Psoas muscle (tissue), 8 donors: ENCODE results near the gene MTHFSD. TPM values are rescaled to one million over a fixed set of nuclear protein-coding genes. Genes with fewer than 3 reads are reported as not detected.

Experiments used
- ATAC-seq, 4 donors: fragments of 200-7000 bp; cut with Tn5 transposase; one replicate each; pipeline ENCODE4 v1.9.1; 2020; ENCODE audit warnings: moderate library complexity in 3 of 4, mild to moderate bottlenecking in 2 of 4
- DNase-seq, 2 donors: peaks; one replicate each; pipeline ENCODE4 v3.0.0-alpha.2; 2020
- H3K27ac ChIP-seq: fragments of 200-600 bp; one replicate; pipeline ENCODE4 v1.8.0; 2022
- H3K27me3 ChIP-seq, 3 donors: fragments of 200-600 bp in 1 of 3; one replicate each; pipeline versions ENCODE4 v1.6.1 to v1.8.0; 2013 to 2022; ENCODE audit warnings: low read length in 2 of 3, mild to moderate bottlenecking in 2 of 3, moderate library complexity in 1 of 3; ENCODE audit not compliant: insufficient read depth in 3 of 3
- H3K36me3 ChIP-seq, 2 donors: fragments of 200-600 bp in 1 of 2; one replicate each; pipeline versions ENCODE4 v1.6.1 to v1.8.0; 2013 to 2022; ENCODE audit warnings: low read depth in 1 of 2, mild to moderate bottlenecking in 1 of 2, moderate library complexity in 1 of 2; ENCODE audit not compliant: insufficient read depth in 1 of 2
- H3K4me1 ChIP-seq: fragments of 200-600 bp; one replicate; pipeline ENCODE4 v1.8.0; 2022
- H3K4me3 ChIP-seq: fragments of 200-600 bp; one replicate; pipeline ENCODE4 v1.8.0; 2022; ENCODE audit warnings: mild to moderate bottlenecking
- H3K9me3 ChIP-seq: fragments of 200-600 bp; one replicate; pipeline ENCODE4 v1.8.0; 2022
- CTCF ChIP-seq: fragments of 200-600 bp; IDR thresholded peaks from one replicate; pipeline ENCODE4 v1.8.0; 2022; ENCODE audit warnings: antibody characterized with exemption
- WGBS, 3 donors: extraction: QIAGEN DNeasy Blood & Tissue Kit; methylation state at CpG; one replicate each; pipeline versions ENCODE4 v1.1.6 to v1.1.7; 2013; 5-methylcytosine and 5-hydroxymethylcytosine counted together
- intact Hi-C, 2 donors: fragments of 100-400 bp; cut with DNase I; formaldehyde crosslinking; loops; one replicate each; pipeline versions ENCODE4 v1.11.0 to v1.14.2; 2022
- polyA plus RNA-seq, 3 donors: library from polyadenylated mRNA; stranded (reverse); fragments of 200-250 nt; gene quantifications; one replicate each; pipeline ENCODE4 v1.2.3, GENCODE V29; 2013
- total RNA-seq, 4 donors: library from RNA; stranded (reverse); fragmentation: NEBNext Ultra II Directional in 2 of 4; extraction: Animal tissue kit (Norgen Biotek cat#: 25700) in 2 of 4; gene quantifications; one replicate each; pipeline versions ENCODE4 v1.2.1 to v1.2.4, GENCODE V29; 2021 to 2023
- donor health status: healthy with polysubstance abuse.
- donor health status: DM: no; HTN: no; CAD: no; lungs with moderate emphysema.
- donor health status: Bipolar disorder and iron deficiency.
- donor health status: healthy.
- donor health status: DM: yes; HTN: yes; CAD: no.
- donor health status: DM: no; HTN: no; CAD: no.
- donor health status: DM: no; HTN: no; CAD: no.
- donor health status: DM: yes; HTN: yes; CAD: no.

Gene MTHFSD
- total and polyA plus RNA-seq, 7 donors: 4.3 to 16.0 (median 8.1) TPM

DNA sequence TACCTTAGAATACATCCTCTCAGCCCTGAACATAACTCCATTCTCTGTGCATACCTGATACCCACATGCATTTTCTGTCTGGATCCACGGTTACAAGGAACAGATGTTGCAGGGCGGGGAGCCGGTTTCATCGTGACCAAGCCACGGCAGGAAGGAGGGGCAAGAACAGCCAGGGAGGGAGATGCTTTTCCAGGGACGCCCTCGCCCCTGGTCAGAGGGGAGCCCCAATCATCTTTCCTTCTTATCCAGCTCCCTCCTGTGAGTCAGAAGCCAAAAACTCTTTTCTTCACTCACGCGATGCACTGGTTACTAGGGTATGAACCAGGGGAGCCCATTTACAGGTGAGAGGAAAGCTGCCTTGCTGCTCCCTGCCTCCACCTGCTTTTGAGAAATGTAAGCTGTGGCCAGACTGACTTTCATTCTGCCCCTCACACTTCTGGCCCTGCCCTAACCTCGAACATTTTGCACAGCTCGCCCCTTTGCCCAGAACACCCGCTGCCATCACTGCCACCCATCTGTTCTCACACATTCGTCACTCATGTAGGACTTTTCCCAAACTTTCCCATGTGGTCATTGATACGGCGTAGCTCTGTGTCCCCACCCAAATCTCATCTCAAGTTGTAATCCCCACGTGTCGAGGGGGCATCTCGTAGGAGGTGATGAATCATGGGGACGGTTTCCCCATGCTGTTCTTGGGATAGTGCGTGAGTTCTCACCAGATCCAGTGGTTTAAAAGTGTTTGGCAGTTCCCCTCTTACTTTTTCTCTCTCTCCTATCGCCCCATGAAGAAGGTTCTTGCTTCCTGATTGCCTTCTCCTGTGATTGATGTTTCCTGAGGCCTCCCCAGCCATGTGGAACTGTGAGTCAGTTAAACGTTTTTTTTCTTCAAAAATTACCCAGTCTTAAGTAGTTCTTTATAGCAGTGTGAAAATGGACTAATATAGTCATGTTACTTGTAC, 43.9 kb upstream of the MTHFSD start:
- Histone ChIP-seq H3K4me3 (no peak overlapping the region), H3K27ac (no peak overlapping the region), H3K36me3 (no peaks in the 10 kb centered on the region), H3K9me3 (no peaks in the 10 kb centered on the region), H3K27me3 (peaks cover 0 to 53% (median 12%) of the 10 kb centered on the region in 3 donors), H3K4me1 (no peaks in the 10 kb centered on the region)
- intact Hi-C loops: no loop called here
- TF ChIP-seq CTCF: no peak
- 48 to 59% (median 50%) methylated on average over 22 of the region's 22 CpGs for WGBS, 3 donors
- ATAC-seq: no peak
- no peak for DNase-seq

DNA sequence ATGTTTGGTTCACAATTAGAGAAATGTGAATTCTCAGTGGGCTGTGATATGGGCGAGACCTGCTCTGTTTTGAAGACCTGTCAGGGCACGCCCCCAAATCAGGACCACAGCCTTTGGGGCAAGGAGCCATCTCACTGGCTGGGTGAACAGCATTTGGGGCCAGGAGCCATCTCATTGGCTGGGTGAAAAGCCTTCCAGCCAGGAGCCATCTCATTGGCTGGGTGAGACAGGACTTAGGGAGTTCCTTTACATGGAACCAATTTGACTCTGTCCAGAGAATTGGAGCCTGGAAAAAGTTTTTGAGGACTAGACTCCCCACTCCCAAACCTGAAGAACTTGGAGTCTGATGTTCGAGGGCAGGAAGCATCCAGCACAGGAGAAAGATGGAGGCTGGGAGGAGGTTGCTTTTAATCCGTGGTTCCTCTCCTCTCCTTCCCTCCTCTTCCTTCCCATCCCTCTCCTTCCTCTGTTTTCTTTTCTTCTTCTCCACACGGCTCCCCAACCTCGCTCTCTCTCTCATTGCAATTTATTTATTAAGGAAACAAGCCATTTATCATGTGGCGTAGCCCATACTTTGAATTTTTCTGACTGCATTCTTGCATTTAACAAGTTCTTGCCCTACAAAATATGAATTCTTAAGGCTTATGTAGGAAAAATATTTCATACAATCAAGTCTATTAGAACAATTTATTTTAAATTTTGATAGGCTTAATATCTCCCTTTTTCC, 43.0 kb upstream of the MTHFSD start:
- intact Hi-C loops: no loop called here
- ATAC-seq (no peak), DNase-seq (no peak)
- Histone ChIP-seq H3K9me3 (no peaks in the 10 kb centered on the region), H3K36me3 (no peaks in the 10 kb centered on the region), H3K27me3 (peaks cover 0 to 61% (median 17%) of the 10 kb centered on the region in 3 donors), H3K27ac (no peak overlapping the region), H3K4me3 (no peak overlapping the region), H3K4me1 (no peaks in the 10 kb centered on the region)
- TF ChIP-seq CTCF: no peak
- 61 to 63% (median 62%) methylated on average over 7 of the region's 7 CpGs for WGBS, 3 donors

- no peaks in the 10 kb centered on the region for H3K9me3 ChIP-seq
- no peak overlapping the region for H3K27ac ChIP-seq
- H3K36me3 ChIP-seq: no peaks in the 10 kb centered on the region
- intact Hi-C loops: no loop called here
- H3K4me1 ChIP-seq: no peaks in the 10 kb centered on the region
- ATAC-seq (no peak), DNase-seq (no peak)
- no peak for TF ChIP-seq CTCF
- H3K27me3 ChIP-seq: peaks cover 0 to 66% (median 20%) of the 10 kb centered on the region in 3 donors
- H3K4me3 ChIP-seq: no peak overlapping the region
- WGBS, 3 donors: 65 to 68% (median 65%) methylated on average over 18 of the region's 18 CpGs
Measured at GRCh38 chr16:86597126-86597879, 42.3 kb upstream of the MTHFSD start.

GRCh38 chr16:86595983-86596605, 41.1 kb upstream of the MTHFSD start:
- intact Hi-C loops: no loop called here
- H3K9me3 ChIP-seq: no peaks in the 10 kb centered on the region
- no peak overlapping the region for H3K4me3 ChIP-seq
- H3K27ac ChIP-seq: no peak overlapping the region
- H3K4me1 ChIP-seq: no peaks in the 10 kb centered on the region
- TF ChIP-seq CTCF: no peak
- DNase-seq: no peak
- ATAC-seq: no peak
- H3K36me3 ChIP-seq: no peaks in the 10 kb centered on the region
- H3K27me3 ChIP-seq: peaks cover 0 to 73% (median 22%) of the 10 kb centered on the region in 3 donors
- 44 to 66% (median 49%) methylated on average over 10 of the region's 10 CpGs for WGBS, 3 donors
